GM19438 (cell line): ENCODE data around the gene TRMT61B.

Experiments used
- ATAC-seq: cut with Tn5 transposase; IDR thresholded peaks from one replicate; pipeline ENCODE4 v1.9.1; 2021; ENCODE audit warnings: low read depth; ENCODE audit not compliant: unreplicated experiment

The TRMT61B gene

GRCh38 chr2:28870146-28870891, at the start of gene TRMT61B:
Gene TRMT61B (minus strand): TSS chr2:28870309. CDS start chr2:28870277, 32 bp downstream.
- ATAC-seq = peak; percentile 94

- ATAC-seq = no peak
Observed at GRCh38 chr2:28915939-28916338, 45.8 kb upstream of the TRMT61B start.

GRCh38 chr2:28909655-28910353, 39.7 kb upstream of the TRMT61B start:
- no peak for ATAC-seq

GRCh38 chr2:28908172-28908571, 38.1 kb upstream of the TRMT61B start:
- ATAC-seq = no peak

- no peak for ATAC-seq
Observed at GRCh38 chr2:28906821-28907220, 36.7 kb upstream of the TRMT61B start.

GRCh38 chr2:28906376-28906775, 36.3 kb upstream of the TRMT61B start:
- no peak for ATAC-seq

- no peak for ATAC-seq
Observed at GRCh38 chr2:28905533-28905932, 35.4 kb upstream of the TRMT61B start.

GRCh38 chr2:28904802-28905457, 34.8 kb upstream of the TRMT61B start:
- ATAC-seq = no peak

- no peak for ATAC-seq
Observed at GRCh38 chr2:28904295-28904694, 34.2 kb upstream of the TRMT61B start.

- no peak for ATAC-seq
Observed at GRCh38 chr2:28902584-28902983, 32.5 kb upstream of the TRMT61B start.

GRCh38 chr2:28901841-28902240, 31.7 kb upstream of the TRMT61B start:
- ATAC-seq = no peak

GRCh38 chr2:28901202-28901601, 31.1 kb upstream of the TRMT61B start:
- no peak for ATAC-seq

GRCh38 chr2:28898048-28898447, 27.9 kb upstream of the TRMT61B start:
- no peak for ATAC-seq

- ATAC-seq = no peak
Observed at GRCh38 chr2:28896906-28897305, 26.8 kb upstream of the TRMT61B start.

- peak; percentile 39 for ATAC-seq
Observed at GRCh38 chr2:28895189-28895893, 25.2 kb upstream of the TRMT61B start.

GRCh38 chr2:28894470-28895188, 24.5 kb upstream of the TRMT61B start, which contains the start of gene WDR43:
Gene WDR43 (plus strand): TSS chr2:28894667. CDS start chr2:28894699, 32 bp downstream.
- ATAC-seq = peak; percentile 79

- ATAC-seq = no peak
Observed at GRCh38 chr2:28893488-28893887, 23.4 kb upstream of the TRMT61B start.

- no peak for ATAC-seq
Observed at GRCh38 chr2:28880193-28880592, 10.1 kb upstream of the TRMT61B start.

- ATAC-seq = no peak
Observed at GRCh38 chr2:28871620-28872019, 1.5 kb upstream of the TRMT61B start.

GRCh38 chr2:28869494-28870145, 489 bp downstream of the TRMT61B start:
- ATAC-seq = peak; percentile 18
